Heart right ventricle (tissue), 16 donors: ENCODE measurements around the gene GPC5. TPM values are rescaled to one million over a fixed set of nuclear protein-coding genes. Genes with fewer than 3 reads are reported as not detected.

Source experiments
- ATAC-seq, 8 donors: fragments of 200-7000 bp; cut with Tn5 transposase; one replicate each; pipeline ENCODE4 v1.9.1; 2020; ENCODE audit warnings: mild to moderate bottlenecking in 8 of 8, moderate library complexity in 8 of 8, moderate number of reproducible peaks in 1 of 8
- DNase-seq, 2 donors: peaks; one replicate each; pipeline ENCODE4 v3.0.0-alpha.2; 2020
- H3K27ac ChIP-seq, 10 donors: fragments of 200-600 bp; sonication (generic) in 2 of 10; one replicate each; pipeline versions ENCODE4 v1.5.0 to v1.8.0; 2020 to 2022; ENCODE audit warnings: mild to moderate bottlenecking in 3 of 10
- H3K27me3 ChIP-seq, 7 donors: fragments of 200-600 bp; one replicate each; pipeline ENCODE4 v1.8.0; 2021 to 2022; ENCODE audit warnings: mild to moderate bottlenecking in 2 of 7
- H3K36me3 ChIP-seq, 9 donors: fragments of 200-600 bp; sonication (generic) in 1 of 9; one replicate each; pipeline versions ENCODE4 v1.5.0 to v1.8.0; 2020 to 2022; ENCODE audit warnings: mild to moderate bottlenecking in 2 of 9
- H3K4me1 ChIP-seq, 9 donors: fragments of 200-600 bp; sonication (generic) in 1 of 9; one replicate each; pipeline versions ENCODE4 v1.5.0 to v1.8.0; 2020 to 2022; ENCODE audit warnings: mild to moderate bottlenecking in 4 of 9
- H3K4me3 ChIP-seq, 10 donors: fragments of 200-600 bp; sonication (generic) in 2 of 10; one replicate each; pipeline versions ENCODE4 v1.5.0 to v1.8.0; 2020 to 2022; ENCODE audit warnings: mild to moderate bottlenecking in 7 of 10, moderate library complexity in 2 of 10
- H3K9me3 ChIP-seq, 11 donors: fragments of 200-600 bp in 10 of 11; sonication (generic) in 2 of 11; one replicate each; pipeline versions ENCODE4 v1.5.0 to v1.8.0; 2013 to 2022; ENCODE audit warnings: mild to moderate bottlenecking in 2 of 11, control low read depth in 1 of 11, moderate library complexity in 1 of 11
- WGBS, 2 donors: extraction: QIAGEN DNeasy Blood & Tissue Kit; methylation state at CpG; one replicate each; pipeline ENCODE4 v1.1.7; 2013; ENCODE audit warnings: inconsistent platforms in 1 of 2; 5-methylcytosine and 5-hydroxymethylcytosine counted together
- intact Hi-C, 10 donors: fragments of 100-400 bp; cut with DNase I; formaldehyde crosslinking; loops; one replicate each; pipeline versions ENCODE4 v1.11.1 to v1.14.2; 2022
- polyA plus RNA-seq, 2 donors: library from polyadenylated mRNA; stranded (reverse); fragments of 200-250 nt; gene quantifications; one replicate each; pipeline ENCODE4 v1.2.3, GENCODE V29; 2013
- total RNA-seq, 10 donors: library from RNA; stranded (reverse); fragmentation: NEBNext Ultra II Directional in 3 of 10; extraction: Animal tissue kit (Norgen Biotek cat#: 25700) in 3 of 10; gene quantifications; one replicate each; pipeline versions ENCODE4 v1.2.1 to v1.2.4, GENCODE V29; 2021 to 2023
- TF ChIP-seq, protein P1 (sequence below), 9 donors: fragments of 200-600 bp; sonication (generic) in 2 of 9; IDR thresholded peaks; one replicate each; pipeline versions ENCODE4 v1.5.0 to v1.8.0; 2021 to 2022; ENCODE audit warnings: antibody characterized with exemption in 9 of 9, mild to moderate bottlenecking in 5 of 9, moderate library complexity in 1 of 9
- donor health status: Arrhythmogenic right ventricular cardiomyopathy.
- donor health status: ischemic (EF 13 %, LVEDD 7.1; RV severe dilation, severe dysfunction).
- donor health status: healthy with polysubstance abuse.
- donor health status: DM: no; HTN: yes; CAD: no.
- donor health status: DM: no; HTN: no; CAD: no.
- donor health status: ischemic (EF 25% LVEDD 6.9; RV normal size, moderate dysfunction).
- donor health status: ischemic (EF 25% LVEDD 5.7; RV mildly dilated, moderate dysfunction).
- donor health status: healthy.
- donor health status: DM: yes; HTN: yes; CAD: no.
- donor health status: Ischemic cardiomyopathy.
- donor health status: ischemic (EF 35%, LVEDD 5.7; RV mildly dilated, moderate dysfunction).
- donor health status: nonischemic (EF 11% LVEDD 7.7; RV severe dilation, severe dysfunction).
- donor health status: DM: yes; HTN: yes; CAD: no.
- donor health status: PGD.
- donor health status: ischemic (EF 29% LVEDD 5.4; RV normal size, mild dysfunction).
- donor health status: nonischemic (EF 23%, LVEDD 6.1; RV moderate dilation, normal function).

GPC5 gene
- total and polyA plus RNA-seq, 12 donors, result 0.01 to 3.5 (median 0.70) TPM; not detected in 1

DNA sequence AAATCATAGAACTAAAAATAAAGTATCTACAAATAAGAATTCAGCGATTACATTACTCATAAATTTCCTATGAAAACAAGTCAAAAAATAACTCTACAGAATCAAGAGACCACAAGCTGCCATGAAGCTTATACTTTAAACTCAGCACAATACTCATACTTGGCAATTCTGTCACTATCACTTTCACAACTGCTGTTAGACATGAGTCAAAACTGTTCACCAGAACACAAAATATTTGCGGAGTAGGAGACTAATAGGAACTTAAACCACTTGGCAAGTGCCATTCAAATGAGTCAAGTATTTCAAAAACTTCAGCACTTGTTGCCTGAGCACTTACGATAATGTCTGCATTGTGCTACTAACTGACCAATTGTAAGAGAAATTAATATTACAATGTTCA is 1440.4 kb downstream of the GPC5 start:
- Histone ChIP-seq H3K4me1 (no peaks in the 10 kb centered on the region), H3K27ac (no peak overlapping the region), H3K9me3 (peaks cover 0 to 23% (median 0%) of the 10 kb centered on the region in 11 donors), H3K27me3 (no peaks in the 10 kb centered on the region), H3K4me3 (no peak overlapping the region), H3K36me3 (no peaks in the 10 kb centered on the region)
- DNase-seq (no peak), ATAC-seq (no peak)
- intact Hi-C loops, result no loop called here
- TF ChIP-seq, protein P1, sequence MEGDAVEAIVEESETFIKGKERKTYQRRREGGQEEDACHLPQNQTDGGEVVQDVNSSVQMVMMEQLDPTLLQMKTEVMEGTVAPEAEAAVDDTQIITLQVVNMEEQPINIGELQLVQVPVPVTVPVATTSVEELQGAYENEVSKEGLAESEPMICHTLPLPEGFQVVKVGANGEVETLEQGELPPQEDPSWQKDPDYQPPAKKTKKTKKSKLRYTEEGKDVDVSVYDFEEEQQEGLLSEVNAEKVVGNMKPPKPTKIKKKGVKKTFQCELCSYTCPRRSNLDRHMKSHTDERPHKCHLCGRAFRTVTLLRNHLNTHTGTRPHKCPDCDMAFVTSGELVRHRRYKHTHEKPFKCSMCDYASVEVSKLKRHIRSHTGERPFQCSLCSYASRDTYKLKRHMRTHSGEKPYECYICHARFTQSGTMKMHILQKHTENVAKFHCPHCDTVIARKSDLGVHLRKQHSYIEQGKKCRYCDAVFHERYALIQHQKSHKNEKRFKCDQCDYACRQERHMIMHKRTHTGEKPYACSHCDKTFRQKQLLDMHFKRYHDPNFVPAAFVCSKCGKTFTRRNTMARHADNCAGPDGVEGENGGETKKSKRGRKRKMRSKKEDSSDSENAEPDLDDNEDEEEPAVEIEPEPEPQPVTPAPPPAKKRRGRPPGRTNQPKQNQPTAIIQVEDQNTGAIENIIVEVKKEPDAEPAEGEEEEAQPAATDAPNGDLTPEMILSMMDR (IDR thresholded peaks at IDR 0.05), result no peak
- 78 to 80% methylated on average over 3 of the region's 3 CpGs for WGBS, 2 donors

DNA sequence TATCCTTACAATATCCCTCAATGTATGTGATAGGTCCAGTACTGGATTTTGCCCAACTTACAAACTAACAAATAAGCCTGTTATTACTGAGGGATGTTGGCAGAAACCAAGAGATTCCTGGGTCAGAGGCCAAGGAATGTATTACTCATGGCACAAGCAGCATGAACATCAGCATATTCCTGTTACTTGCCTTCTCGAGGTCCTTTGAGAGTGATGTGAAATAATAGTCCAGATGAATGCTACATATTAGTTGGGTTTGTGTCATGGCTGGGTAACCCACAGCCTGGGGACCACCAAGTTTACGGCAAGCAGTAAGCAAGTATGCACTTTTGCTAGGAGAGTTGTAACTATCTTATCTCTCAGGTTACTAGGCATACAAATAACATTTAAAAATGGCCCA is 1443.7 kb downstream of the GPC5 start:
- no peak for DNase-seq
- no peaks in the 10 kb centered on the region for H3K36me3 ChIP-seq
- no peak overlapping the region for H3K4me3 ChIP-seq
- WGBS, 2 donors, result 61 to 64% methylated on average over 2 of the region's 2 CpGs
- H3K4me1 ChIP-seq, result no peaks in the 10 kb centered on the region
- intact Hi-C loops, result no loop called here
- no peaks in the 10 kb centered on the region for H3K27me3 ChIP-seq
- ATAC-seq, result no peak
- peaks cover 0 to 23% (median 0%) of the 10 kb centered on the region in 11 donors for H3K9me3 ChIP-seq
- TF ChIP-seq, protein P1 (IDR thresholded peaks at IDR 0.05), result no peak
- no peak overlapping the region for H3K27ac ChIP-seq

DNA sequence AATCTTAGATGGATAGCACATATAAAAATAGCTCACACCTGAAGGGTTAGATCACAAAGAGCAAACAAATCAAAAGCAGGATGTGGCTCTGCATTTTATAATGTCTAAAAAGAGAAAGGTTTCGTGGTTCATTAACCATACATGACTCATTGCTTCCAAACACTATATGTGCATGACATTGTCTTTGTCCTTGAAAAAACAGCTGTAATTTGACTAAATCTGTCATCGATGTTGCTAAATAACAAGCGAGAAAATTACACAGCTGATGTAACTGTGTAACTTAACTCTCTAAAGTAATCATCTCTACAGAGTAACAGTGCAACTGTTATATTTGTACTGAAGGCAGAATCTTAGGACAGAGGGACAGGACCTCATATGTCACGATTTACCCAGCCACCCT is 1445.1 kb downstream of the GPC5 start:
- WGBS, 2 donors, result 47 to 51% methylated on average over 4 of the region's 4 CpGs
- intact Hi-C loops, result no loop called here

DNA sequence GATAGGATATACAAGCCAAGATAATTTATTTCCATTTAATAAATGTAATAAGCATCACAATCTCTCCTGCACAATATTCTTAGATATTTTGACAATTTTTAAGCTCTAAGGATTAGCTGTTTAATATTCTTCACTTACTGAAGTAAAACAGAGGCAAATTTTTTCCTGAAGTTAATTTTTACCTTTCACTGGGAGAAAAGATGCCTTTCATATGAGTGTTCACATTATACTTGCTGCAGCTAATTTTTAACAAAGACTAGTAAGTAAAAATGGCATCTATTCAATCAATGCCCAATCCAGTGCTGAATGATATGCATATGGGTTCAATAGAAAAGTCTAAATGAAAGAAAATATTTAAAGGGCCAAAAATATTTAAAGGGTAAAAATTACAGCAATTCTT is 1451.0 kb downstream of the GPC5 start:
- Histone ChIP-seq H3K9me3 (no peaks in the 10 kb centered on the region), H3K36me3 (no peaks in the 10 kb centered on the region), H3K27me3 (no peaks in the 10 kb centered on the region), H3K4me3 (no peak overlapping the region), H3K4me1 (no peaks in the 10 kb centered on the region), H3K27ac (no peak overlapping the region)
- ATAC-seq (no peak), DNase-seq (no peak)
- intact Hi-C loops, result no loop called here
- TF ChIP-seq, protein P1 (IDR thresholded peaks at IDR 0.05), result no peak

More for the DNA sequence above, 1445.1 kb downstream of the GPC5 start:
- Histone ChIP-seq H3K36me3 (no peaks in the 10 kb centered on the region), H3K9me3 (peaks cover 0 to 23% (median 0%) of the 10 kb centered on the region in 11 donors), H3K27ac (no peak overlapping the region), H3K4me3 (no peak overlapping the region), H3K27me3 (no peaks in the 10 kb centered on the region), H3K4me1 (no peaks in the 10 kb centered on the region)
- ATAC-seq (no peak), DNase-seq (no peak)
- TF ChIP-seq, protein P1 (IDR thresholded peaks at IDR 0.05), result no peak
